ENCODE results near the gene TSEN15. TPM values are rescaled to one million over a fixed set of nuclear protein-coding genes. Genes with fewer than 3 reads are reported as not detected.

The TSEN15 gene
- total RNA-seq, 1 donor from 2014 or later, result 52.4 TPM

GRCh38 chr1:184113251-184113650 lies 61.7 kb downstream of the TSEN15 start:
- FAIRE-seq (no peak), DNase-seq (ENCODE audit: low read depth) (no peak)
- H3K27me3 ChIP-seq (ENCODE audit: control insufficient read depth, insufficient read depth, low read length), result no peaks in the 10 kb centered on the region
- no peak overlapping the region for H3K4me3 ChIP-seq (ENCODE audit: low read depth, low read length)
- H3K36me3 ChIP-seq (ENCODE audit: control insufficient read depth, insufficient read depth, low read length), result no peaks in the 10 kb centered on the region
- no peak for TF ChIP-seq CTCF (IDR thresholded peaks at IDR 0.05; ENCODE audit: insufficient read depth, low read length, severe bottlenecking)

- FAIRE-seq, result no peak
- Histone ChIP-seq H3K36me3 (ENCODE audit: control insufficient read depth, insufficient read depth, low read length) (no peaks in the 10 kb centered on the region), H3K27me3 (ENCODE audit: control insufficient read depth, insufficient read depth, low read length) (no peaks in the 10 kb centered on the region), H3K4me3 (ENCODE audit: low read depth, low read length) (no peak overlapping the region)
- no peak for TF ChIP-seq CTCF (IDR thresholded peaks at IDR 0.05; ENCODE audit: insufficient read depth, low read length, severe bottlenecking)
- DNase-seq (ENCODE audit: low read depth), result no peak
Observed at GRCh38 chr1:184114818-184115398, 63.4 kb downstream of the TSEN15 start.

GRCh38 chr1:184116287-184116686 lies 64.8 kb downstream of the TSEN15 start:
- H3K36me3 ChIP-seq (ENCODE audit: control insufficient read depth, insufficient read depth, low read length), result no peaks in the 10 kb centered on the region
- H3K27me3 ChIP-seq (ENCODE audit: control insufficient read depth, insufficient read depth, low read length), result no peaks in the 10 kb centered on the region
- FAIRE-seq (no peak), DNase-seq (ENCODE audit: low read depth) (no peak)
- no peak for TF ChIP-seq CTCF (IDR thresholded peaks at IDR 0.05; ENCODE audit: insufficient read depth, low read length, severe bottlenecking)
- H3K4me3 ChIP-seq (ENCODE audit: low read depth, low read length), result no peak overlapping the region

GRCh38 chr1:184118046-184118445 lies 66.5 kb downstream of the TSEN15 start:
- no peaks in the 10 kb centered on the region for H3K27me3 ChIP-seq (ENCODE audit: control insufficient read depth, insufficient read depth, low read length)
- no peak for TF ChIP-seq CTCF (IDR thresholded peaks at IDR 0.05; ENCODE audit: insufficient read depth, low read length, severe bottlenecking)
- no peak overlapping the region for H3K4me3 ChIP-seq (ENCODE audit: low read depth, low read length)
- DNase-seq (ENCODE audit: low read depth), result peak; percentile 94
- H3K36me3 ChIP-seq (ENCODE audit: control insufficient read depth, insufficient read depth, low read length), result no peaks in the 10 kb centered on the region
- peak; percentile 88 for FAIRE-seq

Other genes with a start within 250 kb of the TSEN15 start
- gene RGL1, start 246.6 kb upstream of the TSEN15 start, total RNA-seq, result 0.26 and 0.64 TPM in 2 replicates
- gene COLGALT2, start 14.0 kb upstream of the TSEN15 start, total RNA-seq, result 0.13 TPM in 1 of 2 replicates, not detected in the other

All from bronchial epithelial cell (primary cell).